ENCODE results near the gene GASK1A. TPM values are rescaled to one million over a fixed set of nuclear protein-coding genes. Genes with fewer than 3 reads are reported as not detected.

Gene GASK1A
- total and polyA plus RNA-seq, 2 experiments from 2014 or later = 2.6 to 11.1 TPM

GRCh38 chr3:43079536-43080332 lies 100.6 kb downstream of the GASK1A start:
- no peak overlapping the region for H3K4me2 ChIP-seq
- ATAC-seq (no peak), DNase-seq (ENCODE audit: low spot score) (no peak)
- peaks cover 8% of the 10 kb centered on the region; the same call in 1 of the 2 replicates for H3K9me2 ChIP-seq (ENCODE audit: insufficient read depth)
- H3K27ac Mint-ChIP-seq = no peak overlapping the region
- H3K27me3 Mint-ChIP-seq (ENCODE audit: insufficient read depth, low read depth, poor library complexity) = peaks cover 2% of the 10 kb centered on the region
- H3K4me3 Mint-ChIP-seq = no peak overlapping the region
- H2AFZ ChIP-seq = no peak overlapping the region
- H3F3A ChIP-seq (replicated peaks; ENCODE audit: low read depth) = no peaks in the 10 kb centered on the region
- H3K27me3 ChIP-seq (ENCODE audit: insufficient read depth) = no peaks in the 10 kb centered on the region
- H3K9me3 Mint-ChIP-seq = peaks cover 27% of the 10 kb centered on the region
- H3K4me1 Mint-ChIP-seq = no peaks in the 10 kb centered on the region
- no peaks in the 10 kb centered on the region for H4K20me1 ChIP-seq (replicated peaks; ENCODE audit: insufficient read depth)
- H3K4me1 ChIP-seq (ENCODE audit: insufficient read depth) = no peaks in the 10 kb centered on the region
- no peak overlapping the region for H3K27ac ChIP-seq (ENCODE audit: low read depth)
- no peak for TF ChIP-seq NANOG (IDR thresholded peaks at IDR 0.05; ENCODE audit: borderline replicate concordance)
- no peak for TF ChIP-seq REST (IDR thresholded peaks at IDR 0.05; ENCODE audit: unreplicated experiment)
- no peak for TF ChIP-seq CREB1 (CRISPR knock-in tag; IDR thresholded peaks at IDR 0.05; ENCODE audit: low read depth)
- TF ChIP-seq EZH2 (IDR thresholded peaks at IDR 0.05; ENCODE audit: low read depth, unreplicated experiment) = no peak
- no peak for TF ChIP-seq CTCF (conservative IDR thresholded peaks at IDR 0.05; ENCODE audit: low read depth in 2 of 2)
- no peak for TF ChIP-seq STAT1 (IDR thresholded peaks at IDR 0.05; ENCODE audit: unreplicated experiment)
- no peak for TF ChIP-seq EZH2phosphoT487 (IDR thresholded peaks at IDR 0.05; ENCODE audit: unreplicated experiment)
- TF ChIP-seq ETS1 (IDR thresholded peaks at IDR 0.05) = no peak
- TF ChIP-seq JUNB (IDR thresholded peaks at IDR 0.05; ENCODE audit: unreplicated experiment) = no peak
- no peak for TF ChIP-seq ZNF114 (CRISPR knock-in tag; IDR thresholded peaks at IDR 0.05)
- TF ChIP-seq POLR2AphosphoS5 (IDR thresholded peaks at IDR 0.05; ENCODE audit: low read depth) = no peak
- no peak for TF ChIP-seq ZNF462 (CRISPR knock-in tag; IDR thresholded peaks at IDR 0.05)
- no peak for TF ChIP-seq ZNF331 (CRISPR knock-in tag; IDR thresholded peaks at IDR 0.05; ENCODE audit: low read depth)
- H3K36me3 Mint-ChIP-seq (ENCODE audit: low read depth) = peaks cover 65% of the 10 kb centered on the region
- H3K36me3 ChIP-seq (ENCODE audit: insufficient read depth) = no peaks in the 10 kb centered on the region
- H3K79me2 ChIP-seq (replicated peaks; ENCODE audit: insufficient read depth) = no peaks in the 10 kb centered on the region
- no peak overlapping the region for H3K4me3 ChIP-seq

Measured in GM23338 (cell line).